ENCODE data around the gene GLOD4. TPM values are rescaled to one million over a fixed set of nuclear protein-coding genes. Genes with fewer than 3 reads are reported as not detected.
"Not testable (repeated sequence)": the region's sequence is repeated elsewhere in the genome, so short reads cannot be mapped to it uniquely, and the experiment has no call there.

The GLOD4 gene
- total RNA-seq, 1 donor from 2014 or later = 61.8 TPM

DNA sequence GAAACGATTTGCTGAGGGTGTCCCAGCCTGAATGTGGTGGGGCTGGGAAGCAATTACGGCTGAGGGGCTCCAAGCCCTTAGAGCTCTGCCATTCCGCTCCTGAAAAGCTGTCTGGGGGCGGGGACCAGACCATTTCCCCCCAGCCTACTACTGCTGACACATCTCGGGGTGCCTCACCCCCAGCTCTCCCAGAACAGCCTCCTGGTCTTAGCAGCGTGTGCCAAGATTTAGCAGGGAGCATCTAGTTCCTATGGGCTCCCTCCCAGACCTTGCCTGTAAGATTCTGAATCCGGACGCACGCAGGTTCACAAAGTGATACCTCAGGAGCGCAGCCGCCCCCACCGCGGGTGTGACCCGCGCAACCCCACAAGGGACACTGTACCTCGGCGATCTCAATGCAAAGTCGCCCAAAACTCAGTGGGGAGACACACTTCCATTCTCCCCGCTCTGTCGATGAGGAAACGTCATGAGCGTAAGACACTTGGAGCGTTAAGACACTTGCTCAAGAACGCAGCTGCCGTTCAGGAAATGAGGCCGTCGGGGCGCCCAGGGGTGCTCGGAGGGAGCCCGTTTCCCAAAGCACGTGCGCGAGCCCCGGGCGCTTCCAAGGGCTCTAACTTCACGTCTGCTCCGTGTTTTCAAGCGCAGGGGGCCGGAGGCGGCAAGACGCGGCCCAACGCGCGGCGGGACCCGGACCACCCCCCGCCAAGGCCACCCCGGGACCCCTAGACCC is 30.6 kb downstream of the GLOD4 start:
- peaks cover 20% of the 10 kb centered on the region for H3K4me1 ChIP-seq (ENCODE audit: insufficient read depth, low read length)
- peaks cover 51% of the 10 kb centered on the region for H3K79me2 ChIP-seq (ENCODE audit: insufficient read depth, low read length)
- FAIRE-seq = no peak
- no peaks in the 10 kb centered on the region for H3K9me3 ChIP-seq (ENCODE audit: insufficient read depth, low read depth, low read length)
- peaks cover 14% of the 10 kb centered on the region for H3K36me3 ChIP-seq (ENCODE audit: insufficient read depth, low read length)
- H4K20me1 ChIP-seq (ENCODE audit: insufficient read depth, low read length) = peaks cover 43% of the 10 kb centered on the region
- H3K4me3 ChIP-seq (ENCODE audit: insufficient read depth, low read depth, low read length) = peak overlapping the region; percentile 76
- TF ChIP-seq, protein P1, sequence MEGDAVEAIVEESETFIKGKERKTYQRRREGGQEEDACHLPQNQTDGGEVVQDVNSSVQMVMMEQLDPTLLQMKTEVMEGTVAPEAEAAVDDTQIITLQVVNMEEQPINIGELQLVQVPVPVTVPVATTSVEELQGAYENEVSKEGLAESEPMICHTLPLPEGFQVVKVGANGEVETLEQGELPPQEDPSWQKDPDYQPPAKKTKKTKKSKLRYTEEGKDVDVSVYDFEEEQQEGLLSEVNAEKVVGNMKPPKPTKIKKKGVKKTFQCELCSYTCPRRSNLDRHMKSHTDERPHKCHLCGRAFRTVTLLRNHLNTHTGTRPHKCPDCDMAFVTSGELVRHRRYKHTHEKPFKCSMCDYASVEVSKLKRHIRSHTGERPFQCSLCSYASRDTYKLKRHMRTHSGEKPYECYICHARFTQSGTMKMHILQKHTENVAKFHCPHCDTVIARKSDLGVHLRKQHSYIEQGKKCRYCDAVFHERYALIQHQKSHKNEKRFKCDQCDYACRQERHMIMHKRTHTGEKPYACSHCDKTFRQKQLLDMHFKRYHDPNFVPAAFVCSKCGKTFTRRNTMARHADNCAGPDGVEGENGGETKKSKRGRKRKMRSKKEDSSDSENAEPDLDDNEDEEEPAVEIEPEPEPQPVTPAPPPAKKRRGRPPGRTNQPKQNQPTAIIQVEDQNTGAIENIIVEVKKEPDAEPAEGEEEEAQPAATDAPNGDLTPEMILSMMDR (IDR thresholded peaks at IDR 0.05; ENCODE audit: insufficient read depth, low read depth, low read length) = no peak
- no peak for TF ChIP-seq EZH2 (IDR thresholded peaks at IDR 0.05; ENCODE audit: insufficient read depth, low read length)
- Mint-ChIP-seq H3K4me3 (ENCODE audit: unreplicated experiment) (peak overlapping the region; percentile 97), H3K27me3 (ENCODE audit: low read depth, unreplicated experiment) (no peaks in the 10 kb centered on the region), H3K4me1 (ENCODE audit: low read depth, unreplicated experiment) (peaks cover 7% of the 10 kb centered on the region), H3K36me3 (ENCODE audit: low read depth, unreplicated experiment) (peaks cover 29% of the 10 kb centered on the region), H3K27ac (ENCODE audit: unreplicated experiment) (peak overlapping the region; percentile 86), H3K9me3 (ENCODE audit: unreplicated experiment) (peaks cover 6% of the 10 kb centered on the region)
- H2AFZ ChIP-seq (ENCODE audit: low read depth, low read length) = peak overlapping the region; percentile 98
- peak overlapping the region; percentile 72 for H3K27ac ChIP-seq (ENCODE audit: low read depth, low read length)
- DNase-seq (ENCODE audit: low read depth) = no peak
- no peaks in the 10 kb centered on the region for H3K27me3 ChIP-seq (ENCODE audit: insufficient read depth, low read length)
- H3K9ac ChIP-seq (ENCODE audit: low read length) = peak overlapping the region; percentile 81
- H3K4me2 ChIP-seq (ENCODE audit: low read length) = peak overlapping the region; percentile 92

DNA sequence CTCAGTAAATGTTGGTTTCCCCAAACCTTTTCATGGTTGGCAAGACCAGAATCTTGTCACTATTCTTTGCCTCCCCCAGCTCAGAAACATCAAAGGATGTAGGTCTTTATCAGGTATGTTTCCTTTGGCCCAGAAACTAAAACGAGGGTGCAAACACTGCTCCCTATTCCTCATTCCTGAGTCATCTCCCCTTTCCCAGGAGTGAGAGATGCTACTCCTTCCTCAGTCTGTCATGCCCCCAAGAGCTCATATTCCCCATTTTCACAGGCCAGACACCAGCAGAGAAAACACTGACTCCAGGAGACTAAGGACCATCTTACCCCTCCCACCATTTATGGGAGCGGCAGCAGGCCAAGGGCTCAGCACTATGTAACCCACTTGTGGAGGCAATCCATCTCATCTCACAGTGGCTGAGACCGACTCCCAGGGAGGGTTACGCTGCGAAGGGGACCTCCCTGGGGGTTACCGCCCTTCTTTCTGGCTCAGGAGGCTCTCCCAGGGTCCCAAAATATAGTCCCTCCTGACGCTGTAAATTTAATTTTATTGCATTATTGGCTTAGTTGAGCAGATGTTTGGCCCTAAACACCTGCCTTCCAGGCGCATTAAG is 31.5 kb downstream of the GLOD4 start:
- H3K4me1 Mint-ChIP-seq (ENCODE audit: low read depth, unreplicated experiment) = peaks cover 2% of the 10 kb centered on the region
- peaks cover 51% of the 10 kb centered on the region for H4K20me1 ChIP-seq (ENCODE audit: insufficient read depth, low read length)
- DNase-seq (ENCODE audit: low read depth) (no peak), FAIRE-seq (no peak)
- H3K27ac ChIP-seq (ENCODE audit: low read depth, low read length) = no peak overlapping the region
- peak overlapping the region; percentile 92 for H3K4me2 ChIP-seq (ENCODE audit: low read length)
- no peaks in the 10 kb centered on the region for H3K9me3 ChIP-seq (ENCODE audit: insufficient read depth, low read depth, low read length)
- no peaks in the 10 kb centered on the region for H3K27me3 Mint-ChIP-seq (ENCODE audit: low read depth, unreplicated experiment)
- H2AFZ ChIP-seq (ENCODE audit: low read depth, low read length) = no peak overlapping the region
- no peak overlapping the region for H3K27ac Mint-ChIP-seq (ENCODE audit: unreplicated experiment)
- H3K9me3 Mint-ChIP-seq (ENCODE audit: unreplicated experiment) = peaks cover 6% of the 10 kb centered on the region
- H3K79me2 ChIP-seq (ENCODE audit: insufficient read depth, low read length) = peaks cover 60% of the 10 kb centered on the region
- no peaks in the 10 kb centered on the region for H3K27me3 ChIP-seq (ENCODE audit: insufficient read depth, low read length)
- H3K9ac ChIP-seq (ENCODE audit: low read length) = peak overlapping the region; percentile 81
- TF ChIP-seq, protein P1 (IDR thresholded peaks at IDR 0.05; ENCODE audit: insufficient read depth, low read depth, low read length) = no peak
- no peak for TF ChIP-seq EZH2 (IDR thresholded peaks at IDR 0.05; ENCODE audit: insufficient read depth, low read length)
- peaks cover 21% of the 10 kb centered on the region for H3K36me3 ChIP-seq (ENCODE audit: insufficient read depth, low read length)
- H3K4me3 Mint-ChIP-seq (ENCODE audit: unreplicated experiment) = peak overlapping the region; percentile 97
- H3K36me3 Mint-ChIP-seq (ENCODE audit: low read depth, unreplicated experiment) = peaks cover 34% of the 10 kb centered on the region
- H3K4me3 ChIP-seq (ENCODE audit: insufficient read depth, low read depth, low read length) = peak overlapping the region; percentile 76
- peaks cover 20% of the 10 kb centered on the region for H3K4me1 ChIP-seq (ENCODE audit: insufficient read depth, low read length)

DNA sequence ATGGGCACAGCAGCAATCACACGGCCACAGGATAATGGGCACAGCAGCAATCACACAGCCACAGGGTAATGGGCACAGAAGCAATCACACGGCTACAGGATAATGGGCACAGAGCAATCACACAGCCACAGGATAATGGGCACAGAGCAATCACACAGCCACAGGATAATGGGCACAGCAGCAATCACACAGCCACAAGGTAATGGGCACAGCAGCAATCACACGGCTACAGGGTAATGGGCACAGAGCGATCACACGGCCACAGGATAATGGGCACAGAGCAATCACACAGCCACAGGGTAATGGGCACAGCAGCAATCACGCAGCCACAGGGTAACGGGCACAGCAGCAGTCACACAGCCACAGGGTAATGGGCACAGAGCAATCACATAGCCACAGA is 32.7 kb downstream of the GLOD4 start:
- H3K4me3 Mint-ChIP-seq (ENCODE audit: unreplicated experiment) = peak overlapping the region; percentile 37
- not testable (repeated sequence) for H3K9me3 ChIP-seq (ENCODE audit: insufficient read depth, low read depth, low read length); H3K27ac ChIP-seq (ENCODE audit: low read depth, low read length); H3K4me3 ChIP-seq (ENCODE audit: insufficient read depth, low read depth, low read length); FAIRE-seq; H3K4me1 Mint-ChIP-seq (ENCODE audit: low read depth, unreplicated experiment); H2AFZ ChIP-seq (ENCODE audit: low read depth, low read length); H3K27me3 Mint-ChIP-seq (ENCODE audit: low read depth, unreplicated experiment); H3K4me2 ChIP-seq (ENCODE audit: low read length); H3K27ac Mint-ChIP-seq (ENCODE audit: unreplicated experiment); H3K9ac ChIP-seq (ENCODE audit: low read length); H3K9me3 Mint-ChIP-seq (ENCODE audit: unreplicated experiment); H3K27me3 ChIP-seq (ENCODE audit: insufficient read depth, low read length); DNase-seq (ENCODE audit: low read depth)
- H3K36me3 Mint-ChIP-seq (ENCODE audit: low read depth, unreplicated experiment) = peaks cover 39% of the 10 kb centered on the region
- Histone ChIP-seq H4K20me1 (ENCODE audit: insufficient read depth, low read length) (peaks cover 63% of the 10 kb centered on the region), H3K4me1 (ENCODE audit: insufficient read depth, low read length) (peaks cover 20% of the 10 kb centered on the region), H3K79me2 (ENCODE audit: insufficient read depth, low read length) (peaks cover 71% of the 10 kb centered on the region), H3K36me3 (ENCODE audit: insufficient read depth, low read length) (peaks cover 31% of the 10 kb centered on the region)

DNA sequence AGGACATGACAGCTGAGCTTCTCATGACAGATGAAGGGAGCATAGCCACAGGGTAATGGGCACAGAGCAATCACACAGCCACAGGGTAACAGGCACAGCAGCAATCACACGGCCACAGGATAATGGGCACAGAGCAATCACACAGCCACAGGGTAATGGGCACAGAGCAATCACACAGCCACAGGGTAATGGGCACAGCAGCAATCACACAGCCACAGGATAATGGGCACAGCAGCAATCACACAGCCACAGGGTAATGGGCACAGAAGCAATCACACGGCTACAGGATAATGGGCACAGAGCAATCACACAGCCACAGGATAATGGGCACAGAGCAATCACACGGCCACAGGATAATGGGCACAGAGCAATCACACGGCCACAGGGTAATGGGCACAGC is 33.5 kb downstream of the GLOD4 start:
- H3K27ac ChIP-seq (ENCODE audit: low read depth, low read length); H3K27ac Mint-ChIP-seq (ENCODE audit: unreplicated experiment); H3K4me1 Mint-ChIP-seq (ENCODE audit: low read depth, unreplicated experiment); H3K4me3 Mint-ChIP-seq (ENCODE audit: unreplicated experiment); H3K27me3 Mint-ChIP-seq (ENCODE audit: low read depth, unreplicated experiment); H3K27me3 ChIP-seq (ENCODE audit: insufficient read depth, low read length); H3K9me3 ChIP-seq (ENCODE audit: insufficient read depth, low read depth, low read length); H3K4me3 ChIP-seq (ENCODE audit: insufficient read depth, low read depth, low read length); FAIRE-seq; H3K9me3 Mint-ChIP-seq (ENCODE audit: unreplicated experiment); DNase-seq (ENCODE audit: low read depth); H2AFZ ChIP-seq (ENCODE audit: low read depth, low read length); H3K4me2 ChIP-seq (ENCODE audit: low read length); H3K9ac ChIP-seq (ENCODE audit: low read length): not testable (repeated sequence)
- peaks cover 37% of the 10 kb centered on the region for H3K36me3 ChIP-seq (ENCODE audit: insufficient read depth, low read length)
- peaks cover 20% of the 10 kb centered on the region for H3K4me1 ChIP-seq (ENCODE audit: insufficient read depth, low read length)
- peaks cover 40% of the 10 kb centered on the region for H3K36me3 Mint-ChIP-seq (ENCODE audit: low read depth, unreplicated experiment)
- H4K20me1 ChIP-seq (ENCODE audit: insufficient read depth, low read length) = peaks cover 70% of the 10 kb centered on the region
- peaks cover 78% of the 10 kb centered on the region for H3K79me2 ChIP-seq (ENCODE audit: insufficient read depth, low read length)
